Cardiac muscle cell (in vitro differentiated cells and primary cell): ENCODE data around the gene DHRSX. TPM values are rescaled to one million over a fixed set of nuclear protein-coding genes. Genes with fewer than 3 reads are reported as not detected.
"Not testable (repeated sequence)": the region's sequence is repeated elsewhere in the genome, so short reads cannot be mapped to it uniquely, and the experiment has no call there.

ENCODE experiments used
- DNase-seq, 2 donors: peaks; one replicate each; pipeline versions ENCODE4 v3.0.0 to v3.0.0-alpha.2; 2010 to 2017; ENCODE audit warnings: low read depth in 1 of 2, low spot score in 1 of 2
- H3K27ac ChIP-seq: fragments of 200-600 bp; sonication (generic); 2 replicates; pipeline ENCODE4 v1.5.1; 2016
- H3K27me3 ChIP-seq: fragments of 200-600 bp; sonication (generic); 2 replicates; pipeline ENCODE4 v1.6.0; 2016; ENCODE audit warnings: control low read depth
- H3K36me3 ChIP-seq: fragments of 200-600 bp; sonication (generic); 2 replicates; pipeline ENCODE4 v1.5.1; 2016; ENCODE audit warnings: control low read depth
- H3K4me1 ChIP-seq: fragments of 200-600 bp; sonication (generic); 2 replicates; pipeline ENCODE4 v1.8.1; 2017; ENCODE audit warnings: low read depth, mild to moderate bottlenecking, mixed run types
- H3K4me3 ChIP-seq: fragments of 200-600 bp; sonication (generic); 2 replicates; pipeline ENCODE4 v1.5.1; 2016; ENCODE audit warnings: mild to moderate bottlenecking
- H3K9me3 ChIP-seq: fragments of 200-600 bp; sonication (generic); 2 replicates; pipeline ENCODE4 v1.5.1; 2017; ENCODE audit warnings: low read depth, mild to moderate bottlenecking, control low read depth
- CTCF ChIP-seq: IDR thresholded peaks from 2 replicates; pipeline ENCODE4 v1.5.1; 2012; ENCODE audit warnings: low read depth, mild to moderate bottlenecking, low read length
- polyA plus RNA-seq: library from polyadenylated mRNA; unstranded; fragments of >200 nt; fragmentation: Nextera tagmentation; extraction: Ambion mirVana; gene quantifications from 2 replicates; pipeline ENCODE4 v1.2.1, GENCODE V29; 2016
- total RNA-seq: library from RNA; depleted of rRNA; stranded (reverse); fragments of >200 nt; gene quantifications from 2 replicates; pipeline ENCODE4 v1.2.3, GENCODE V29; 2016

The DHRSX gene
- total and polyA plus RNA-seq, 2 experiments from 2014 or later: 20.4 to 33.4 TPM

- H3K4me3 ChIP-seq: no peak overlapping the region
- H3K27me3 ChIP-seq: no peaks in the 10 kb centered on the region
- H3K27ac ChIP-seq: no peak overlapping the region
- no peaks in the 10 kb centered on the region for H3K36me3 ChIP-seq
- H3K4me1 ChIP-seq: no peaks in the 10 kb centered on the region
- no peak for TF ChIP-seq CTCF
- no peak for DNase-seq
- H3K9me3 ChIP-seq: no peaks in the 10 kb centered on the region
These were observed 74.4 kb downstream of the DHRSX start for GRCh38 chrX:2426289-2426882.

- DNase-seq: no peak
- H3K4me1 ChIP-seq: no peaks in the 10 kb centered on the region
These were observed 75.3 kb downstream of the DHRSX start for GRCh38 chrX:2425286-2426071.

GRCh38 chrX:2424317-2424716 is 76.5 kb downstream of the DHRSX start:
- H3K9me3 ChIP-seq: no peaks in the 10 kb centered on the region
- H3K4me1 ChIP-seq: no peaks in the 10 kb centered on the region
- H3K4me3 ChIP-seq: no peak overlapping the region
- no peaks in the 10 kb centered on the region for H3K36me3 ChIP-seq
- H3K27ac ChIP-seq: no peak overlapping the region
- no peaks in the 10 kb centered on the region for H3K27me3 ChIP-seq
- DNase-seq: no peak
- TF ChIP-seq CTCF: no peak

More at GRCh38 chrX:2425286-2426071, 75.3 kb downstream of the DHRSX start:
- Histone ChIP-seq H3K27ac (no peak overlapping the region), H3K9me3 (no peaks in the 10 kb centered on the region), H3K4me3 (no peak overlapping the region), H3K36me3 (no peaks in the 10 kb centered on the region), H3K27me3 (no peaks in the 10 kb centered on the region)
- no peak for TF ChIP-seq CTCF

- no peaks in the 10 kb centered on the region for H3K9me3 ChIP-seq
- H3K27me3 ChIP-seq: no peaks in the 10 kb centered on the region
- no peak for DNase-seq
- H3K4me3 ChIP-seq: no peak overlapping the region
- TF ChIP-seq CTCF: no peak
- H3K27ac ChIP-seq: no peak overlapping the region
- H3K36me3 ChIP-seq: no peaks in the 10 kb centered on the region
- no peaks in the 10 kb centered on the region for H3K4me1 ChIP-seq
These were observed 76.9 kb downstream of the DHRSX start for GRCh38 chrX:2423899-2424298.

GRCh38 chrX:2423282-2423681 is 77.5 kb downstream of the DHRSX start:
- no peak overlapping the region for H3K4me3 ChIP-seq
- H3K36me3 ChIP-seq: no peaks in the 10 kb centered on the region
- TF ChIP-seq CTCF: no peak
- DNase-seq: peak in 1 of 2 donors; percentile 28
- H3K27me3 ChIP-seq: no peaks in the 10 kb centered on the region
- H3K4me1 ChIP-seq: no peaks in the 10 kb centered on the region
- no peaks in the 10 kb centered on the region for H3K9me3 ChIP-seq
- no peak overlapping the region for H3K27ac ChIP-seq

- not testable (repeated sequence) for H3K9me3 ChIP-seq, H3K4me3 ChIP-seq, H3K4me1 ChIP-seq, H3K36me3 ChIP-seq, H3K27ac ChIP-seq, DNase-seq, H3K27me3 ChIP-seq
These were observed 81.4 kb downstream of the DHRSX start for GRCh38 chrX:2419418-2419817.
